Lower lobe of right lung (tissue), 2 donors: ENCODE results near the gene COPE. TPM values are rescaled to one million over a fixed set of nuclear protein-coding genes. Genes with fewer than 3 reads are reported as not detected.
A peak's percentile ranks its signal among the peaks of the same experiment; 100 is the strongest.

Experiments
- ATAC-seq, 2 donors: fragments of 200-7000 bp; cut with Tn5 transposase; one replicate each; pipeline ENCODE4 v1.9.1; 2020 to 2022; ENCODE audit warnings: mild to moderate bottlenecking in 2 of 2, moderate library complexity in 2 of 2
- DNase-seq: peaks from one replicate; pipeline ENCODE4 v3.0.0-alpha.2; 2020
- H3K27ac ChIP-seq: fragments of 200-600 bp; one replicate; pipeline ENCODE4 v1.8.0; 2022
- H3K27me3 ChIP-seq: fragments of 200-600 bp; one replicate; pipeline ENCODE4 v1.8.0; 2022; ENCODE audit warnings: low read depth
- H3K36me3 ChIP-seq: fragments of 200-600 bp; one replicate; pipeline ENCODE4 v1.8.0; 2022; ENCODE audit warnings: mild to moderate bottlenecking
- H3K4me1 ChIP-seq: fragments of 200-600 bp; one replicate; pipeline ENCODE4 v1.8.0; 2022
- H3K4me3 ChIP-seq: fragments of 200-600 bp; one replicate; pipeline ENCODE4 v1.8.0; 2022; ENCODE audit warnings: mild to moderate bottlenecking
- H3K9me3 ChIP-seq: fragments of 200-600 bp; one replicate; pipeline ENCODE4 v1.8.0; 2022
- CTCF ChIP-seq: fragments of 200-600 bp; IDR thresholded peaks from one replicate; pipeline ENCODE4 v1.8.0; 2022; ENCODE audit warnings: antibody characterized with exemption, mild to moderate bottlenecking
- intact Hi-C: fragments of 100-400 bp; cut with DNase I; formaldehyde crosslinking; loops from one replicate; pipeline ENCODE4 v1.11.0; 2022
- long read RNA-seq: library from polyadenylated mRNA; unstranded; transcript quantifications from one replicate; pipeline ENCODE4 v2.0.0, GENCODE V29; 2021
- total RNA-seq: library from RNA; stranded (reverse); fragmentation: NEBNext Ultra II Directional; extraction: Animal tissue kit (Norgen Biotek cat#: 25700); gene quantifications from one replicate; pipeline ENCODE4 v1.2.1, GENCODE V29; 2021
- donor health status: DM: no; HTN: yes; CAD: no; lungs with severe emphysema.

Gene COPE
- total RNA-seq: 145 TPM
- long read RNA-seq, transcript COPE-201 (10 exons, 1,141 nt): major isoform, 236 of 289 reads
- long read RNA-seq, partial matches to known transcripts: 20 of 289 reads
- long read RNA-seq, other reads (novel, unspliced or antisense): 26 of 289 reads

GRCh38 chr19:18919086-18919899, at the start of gene COPE, which contains the start of gene DDX49:
TSS of gene COPE (minus strand) at chr19:18919387. CDS start at chr19:18919348, 39 bp downstream.
TSS of gene DDX49 (plus strand) at chr19:18919715. CDS start at chr19:18919742, 27 bp downstream.
- H3K4me1 ChIP-seq: peaks cover 41% of the 10 kb centered on the region

GRCh38 chr19:18967358-18968146, 48.4 kb upstream of the COPE start:
- Histone ChIP-seq H3K27ac (peak overlapping the region; percentile 80), H3K36me3 (no peaks in the 10 kb centered on the region), H3K4me3 (no peak overlapping the region), H3K27me3 (no peaks in the 10 kb centered on the region), H3K4me1 (peaks cover 47% of the 10 kb centered on the region), H3K9me3 (no peaks in the 10 kb centered on the region)
- DNase-seq: peak; percentile 74
- TF ChIP-seq CTCF: no peak
- intact Hi-C loops: no loop called here
- ATAC-seq: peak; percentile 60 to 69

More at GRCh38 chr19:18919086-18919899, at the start of gene COPE, which contains the start of gene DDX49:
- intact Hi-C loops: no loop called here
- H3K4me3 ChIP-seq: peak within 1 kb of the TSS; percentile 100
- no peaks in the 10 kb centered on the region for H3K9me3 ChIP-seq
- ATAC-seq (peak; percentile 99), DNase-seq (peak; percentile 98)
- no peak for TF ChIP-seq CTCF
- H3K27ac ChIP-seq: peak within 1 kb of the TSS; percentile 94
- H3K36me3 ChIP-seq: peaks cover 45% of the 10 kb centered on the region
- no peaks in the 10 kb centered on the region for H3K27me3 ChIP-seq

- TF ChIP-seq CTCF: no peak
- Histone ChIP-seq H3K9me3 (no peaks in the 10 kb centered on the region), H3K4me3 (no peak overlapping the region), H3K4me1 (peaks cover 35% of the 10 kb centered on the region), H3K36me3 (no peaks in the 10 kb centered on the region), H3K27ac (peak overlapping the region; percentile 80), H3K27me3 (peaks cover 7% of the 10 kb centered on the region)
- no peak for DNase-seq
- ATAC-seq: no peak
- intact Hi-C loops: no loop called here
Observed at GRCh38 chr19:18966307-18966706, 47.1 kb upstream of the COPE start.

GRCh38 chr19:18964121-18964520, 44.9 kb upstream of the COPE start:
- ATAC-seq: no peak
- intact Hi-C loops: no loop called here

More at GRCh38 chr19:18964121-18964520, 44.9 kb upstream of the COPE start:
- no peak for DNase-seq
- no peak for TF ChIP-seq CTCF
- no peak overlapping the region for H3K4me3 ChIP-seq
- no peaks in the 10 kb centered on the region for H3K36me3 ChIP-seq
- peaks cover 8% of the 10 kb centered on the region for H3K27me3 ChIP-seq
- no peak overlapping the region for H3K27ac ChIP-seq
- H3K4me1 ChIP-seq: peaks cover 19% of the 10 kb centered on the region
- no peaks in the 10 kb centered on the region for H3K9me3 ChIP-seq
